Testis (tissue), 2 donors: ENCODE measurements around the gene INHBE.

Experiments
- POLR2A ChIP-seq: fragments of 450-650 bp; IDR thresholded peaks from one replicate; pipeline ENCODE4 v1.6.1; 2017; ENCODE audit warnings: antibody characterized with exemption, mild to moderate bottlenecking, moderate library complexity
- TF ChIP-seq, protein P1 (sequence below), 3 experiments: fragments of 450-650 bp in 2 of 3; fragments of 200-600 bp in 1 of 3; sonication (generic) in 1 of 3; IDR thresholded peaks; one replicate each; pipeline ENCODE4 v1.5.1; 2016 to 2019; ENCODE audit warnings: antibody characterized with exemption in 3 of 3, mild to moderate bottlenecking in 2 of 3, moderate library complexity in 1 of 3

DNA sequence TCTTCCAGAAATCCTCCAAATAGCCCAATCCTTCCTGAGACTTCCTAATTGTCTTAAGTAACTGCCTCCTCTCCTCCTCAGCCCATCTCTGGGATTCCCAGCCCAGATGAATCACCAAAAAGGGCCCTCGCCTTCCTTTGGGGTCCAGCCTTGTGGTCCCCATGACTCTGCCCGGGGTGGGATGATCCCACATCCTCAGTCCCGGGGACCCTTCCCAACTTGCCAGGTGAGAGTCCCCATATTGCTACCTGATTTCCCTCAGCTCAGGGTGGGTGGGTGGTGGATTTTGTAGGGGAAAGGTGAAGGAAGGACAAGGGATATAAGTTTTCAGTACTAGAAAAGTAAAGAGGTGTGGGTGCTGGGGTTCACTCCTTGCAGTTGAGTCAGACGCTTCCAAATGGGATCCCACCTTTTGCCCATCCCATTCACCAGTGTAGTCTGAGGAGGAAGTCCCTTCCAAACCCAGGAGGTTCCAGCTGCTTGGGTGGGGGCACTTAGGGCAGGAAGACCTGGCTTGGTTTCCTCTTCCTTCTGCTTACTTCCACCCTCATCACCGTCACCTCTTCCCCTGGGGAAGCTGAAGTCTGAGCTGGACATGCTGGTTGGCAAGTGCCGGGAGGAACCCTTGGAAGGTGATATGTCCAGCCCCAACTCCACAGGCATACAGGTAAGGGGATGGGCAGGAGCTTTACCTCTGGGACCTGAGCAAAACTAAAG is 10.1 kb downstream of the INHBE start:
- TF ChIP-seq, protein P1, sequence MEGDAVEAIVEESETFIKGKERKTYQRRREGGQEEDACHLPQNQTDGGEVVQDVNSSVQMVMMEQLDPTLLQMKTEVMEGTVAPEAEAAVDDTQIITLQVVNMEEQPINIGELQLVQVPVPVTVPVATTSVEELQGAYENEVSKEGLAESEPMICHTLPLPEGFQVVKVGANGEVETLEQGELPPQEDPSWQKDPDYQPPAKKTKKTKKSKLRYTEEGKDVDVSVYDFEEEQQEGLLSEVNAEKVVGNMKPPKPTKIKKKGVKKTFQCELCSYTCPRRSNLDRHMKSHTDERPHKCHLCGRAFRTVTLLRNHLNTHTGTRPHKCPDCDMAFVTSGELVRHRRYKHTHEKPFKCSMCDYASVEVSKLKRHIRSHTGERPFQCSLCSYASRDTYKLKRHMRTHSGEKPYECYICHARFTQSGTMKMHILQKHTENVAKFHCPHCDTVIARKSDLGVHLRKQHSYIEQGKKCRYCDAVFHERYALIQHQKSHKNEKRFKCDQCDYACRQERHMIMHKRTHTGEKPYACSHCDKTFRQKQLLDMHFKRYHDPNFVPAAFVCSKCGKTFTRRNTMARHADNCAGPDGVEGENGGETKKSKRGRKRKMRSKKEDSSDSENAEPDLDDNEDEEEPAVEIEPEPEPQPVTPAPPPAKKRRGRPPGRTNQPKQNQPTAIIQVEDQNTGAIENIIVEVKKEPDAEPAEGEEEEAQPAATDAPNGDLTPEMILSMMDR (IDR thresholded peaks at IDR 0.05), result no peak
- no peak for TF ChIP-seq POLR2A
